ENCODE measurements around the gene ASPHD2.

- no peak for TF ChIP-seq STAT3 (IDR thresholded peaks at IDR 0.05; ENCODE audit: low read depth, low read length)
- TF ChIP-seq CTCF (IDR thresholded peaks at IDR 0.05 in 2 of 3, conservative IDR thresholded peaks at IDR 0.05 in 1 of 3; ENCODE audit: control insufficient read depth in 2 of 3, extremely low read depth in 1 of 3, insufficient read depth in 1 of 3, low read depth in 3 of 3, low read length in 3 of 3) = no peak
- no peak for TF ChIP-seq TARDBP (IDR thresholded peaks at IDR 0.05; ENCODE audit: borderline replicate concordance)
- no peak for TF ChIP-seq PKNOX1 (IDR thresholded peaks at IDR 0.05)
- TF ChIP-seq ZBTB11 (CRISPR knock-in tag; IDR thresholded peaks at IDR 0.05) = no peak
- no peak for TF ChIP-seq EP300 (IDR thresholded peaks at IDR 0.05; ENCODE audit: borderline replicate concordance in 1 of 2, control insufficient read depth in 1 of 2, low read depth in 2 of 2, low read length in 2 of 2)
- TF ChIP-seq SIN3A (IDR thresholded peaks at IDR 0.05; ENCODE audit: low read depth, low read length) = no peak
- no peak for TF ChIP-seq POLR2A (IDR thresholded peaks at IDR 0.05; ENCODE audit: low read depth, low read length)
- no peak for TF ChIP-seq GATAD2B (conservative IDR thresholded peaks at IDR 0.05; ENCODE audit: low read depth)
- no peak for TF ChIP-seq EED (IDR thresholded peaks at IDR 0.05; ENCODE audit: low read depth)
- no peak for TF ChIP-seq E2F4 (IDR thresholded peaks at IDR 0.05; ENCODE audit: low read depth, low read length)
These were observed 24.2 kb downstream of the ASPHD2 start for GRCh38 chr22:26453216-26453615.
